GM19452 (cell line): Measurements from ENCODE around the gene CYSTM1.

Experiments
- ATAC-seq: cut with Tn5 transposase; IDR thresholded peaks from one replicate; pipeline ENCODE4 v1.9.1; 2021; ENCODE audit not compliant: unreplicated experiment

CYSTM1 gene, protein sequence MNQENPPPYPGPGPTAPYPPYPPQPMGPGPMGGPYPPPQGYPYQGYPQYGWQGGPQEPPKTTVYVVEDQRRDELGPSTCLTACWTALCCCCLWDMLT

DNA sequence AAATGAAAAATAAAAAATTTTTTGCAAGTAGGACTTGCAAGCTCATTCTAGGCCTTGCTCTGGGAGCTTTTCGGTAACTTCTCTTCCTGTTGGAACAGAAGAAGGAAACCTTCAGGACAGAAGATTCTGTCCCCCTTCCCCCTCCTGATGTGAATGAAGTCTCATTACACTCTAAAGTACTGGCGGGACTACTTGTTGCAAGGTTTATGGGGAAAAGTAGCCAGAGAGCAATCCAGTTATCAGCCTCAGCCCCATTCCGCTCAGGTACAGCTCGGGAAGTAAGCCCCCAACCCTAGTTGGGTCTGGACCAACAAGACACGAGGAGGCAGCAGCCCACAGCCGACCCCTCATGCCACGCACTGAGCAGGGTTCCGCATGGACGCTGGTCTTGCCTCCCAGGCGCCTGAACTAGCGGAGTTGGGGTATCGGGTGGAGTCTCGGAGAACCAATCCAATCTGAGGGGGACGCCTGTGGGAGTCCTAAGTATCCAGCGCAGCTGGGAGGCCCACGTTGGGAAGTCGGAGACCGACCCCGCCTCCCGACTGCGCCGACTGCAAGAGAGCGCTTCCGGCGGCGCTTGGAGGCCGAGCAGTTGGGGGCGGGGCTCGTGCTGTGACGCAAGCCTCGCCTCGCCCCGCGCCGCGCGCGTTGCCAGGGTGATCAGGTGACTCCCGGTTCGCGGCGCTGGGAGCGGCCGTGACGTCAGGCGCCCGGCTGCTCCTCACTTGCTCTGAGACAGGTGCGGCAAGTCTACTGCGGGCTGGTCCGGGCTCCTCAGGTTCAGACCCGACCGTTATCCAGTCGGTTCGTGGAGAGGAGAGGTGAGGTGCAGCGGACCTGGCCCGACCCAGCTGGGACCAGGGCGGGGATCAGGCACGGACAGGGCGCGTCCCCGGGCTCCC is at the start of gene CYSTM1:
TSS of gene CYSTM1 (plus strand) at position 724 of the 902 bp plus-strand sequence. CDS start 19,278 bp downstream, outside the sequence.
- peak; percentile 94 for ATAC-seq

DNA sequence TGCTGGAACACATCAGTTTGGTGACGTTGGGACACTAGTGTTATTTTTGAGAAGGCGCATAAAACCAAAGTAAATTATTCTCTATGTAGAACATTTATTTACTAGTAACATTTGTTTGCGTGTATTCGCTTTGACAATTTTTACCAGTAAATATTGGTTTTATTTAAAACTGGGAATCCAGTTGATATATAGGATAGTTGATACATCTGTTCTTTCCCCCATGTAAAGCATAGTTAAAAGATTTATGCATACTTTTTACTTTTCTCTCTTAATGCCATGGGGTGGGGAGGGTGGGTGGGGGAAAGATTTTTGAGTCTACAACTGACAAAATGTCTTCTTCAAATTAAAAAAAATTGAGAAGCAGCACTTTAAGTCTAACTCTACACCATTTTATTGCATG is 49.4 kb upstream of the CYSTM1 start, which contains the start of gene IGIP:
TSS of gene IGIP (plus strand) at position 301 of the 400 bp plus-strand sequence. CDS start 2,540 bp downstream, outside the sequence.
- ATAC-seq: no peak

DNA sequence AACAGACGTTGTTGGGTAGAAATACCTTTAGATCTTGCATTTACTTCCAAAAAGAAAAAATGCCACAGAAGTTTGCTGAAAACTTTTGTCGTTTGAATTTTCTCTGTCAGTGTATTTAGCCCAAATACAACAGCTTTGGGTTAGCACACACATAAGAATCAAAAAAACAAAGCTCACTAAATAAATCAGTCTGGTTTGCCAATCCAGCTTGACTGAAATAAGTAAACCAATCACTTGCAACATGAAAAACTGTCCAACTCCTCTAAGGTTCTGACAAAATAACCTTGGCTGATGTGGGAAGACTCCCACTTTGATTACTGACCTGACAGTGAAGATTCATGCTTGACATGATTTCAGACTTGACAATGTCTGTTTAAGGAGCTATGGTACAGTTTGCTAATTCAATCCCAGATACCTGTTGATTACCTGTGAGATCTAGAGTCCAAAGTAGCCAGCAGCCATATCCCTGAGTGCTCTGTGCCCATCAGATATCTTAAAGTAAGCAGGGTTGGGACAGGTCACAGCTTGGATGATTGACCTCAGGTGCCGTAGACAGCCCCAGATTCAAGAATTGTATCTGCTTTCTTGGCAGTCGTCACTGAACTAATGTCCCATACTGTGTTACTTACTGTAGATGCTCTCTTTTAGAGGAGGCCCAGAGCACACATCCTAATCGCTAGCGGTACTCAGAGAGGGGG is 48.5 kb upstream of the CYSTM1 start:
- no peak for ATAC-seq

DNA sequence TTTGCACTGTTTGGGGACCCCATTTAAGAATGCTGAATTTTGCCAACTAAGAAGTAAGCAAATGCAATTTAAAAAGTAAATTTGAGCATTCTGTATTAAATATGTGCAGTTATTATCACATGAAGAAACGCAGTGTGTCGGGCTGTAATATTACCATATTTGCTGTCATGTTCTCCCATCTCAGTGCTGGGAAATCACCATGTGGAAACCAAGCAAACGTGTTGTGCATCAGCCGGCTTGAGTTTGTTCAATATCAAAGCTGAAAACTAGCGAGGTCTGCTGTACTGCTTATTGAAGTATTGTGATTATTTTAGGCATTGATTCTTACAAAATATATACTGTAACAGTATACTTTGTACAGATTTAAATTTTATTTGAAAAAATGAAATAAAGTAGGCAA is 46.6 kb upstream of the CYSTM1 start:
- ATAC-seq: no peak

DNA sequence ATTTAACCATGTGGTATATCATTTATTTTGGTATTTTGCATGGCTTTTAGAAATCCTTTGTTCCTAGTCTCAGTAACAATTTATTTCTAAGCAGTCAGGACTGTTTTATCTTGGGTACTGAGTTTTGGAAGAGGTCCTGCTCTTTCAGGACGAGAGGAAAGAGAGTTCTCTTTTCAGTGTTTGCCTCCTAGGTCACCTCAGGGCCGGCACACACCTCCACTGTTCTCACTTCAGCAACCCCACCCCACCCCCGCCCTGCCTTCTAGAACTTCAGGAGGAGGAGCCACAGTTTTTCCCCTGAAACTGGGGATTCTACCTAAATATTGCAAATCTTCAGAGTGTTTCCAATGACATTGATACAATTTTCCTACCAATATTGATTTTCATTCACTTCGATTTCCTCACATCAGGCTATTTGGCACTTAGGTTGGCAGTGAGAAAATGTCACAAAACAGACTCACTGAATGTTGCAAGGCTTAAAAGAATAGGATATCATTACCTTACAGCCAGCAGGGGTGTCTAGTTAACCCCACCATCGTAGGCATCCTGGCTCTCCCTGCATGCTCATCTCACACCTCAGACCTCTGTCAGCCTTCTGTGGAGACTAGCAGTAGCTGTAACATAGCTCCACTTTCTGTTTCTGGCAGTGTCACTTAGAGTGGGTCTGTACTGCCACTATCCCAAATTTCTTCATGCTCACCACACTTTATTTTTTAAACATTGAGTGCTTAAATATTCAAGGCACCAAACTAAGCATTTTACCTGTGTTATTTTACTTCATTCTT is 43.8 kb upstream of the CYSTM1 start:
- ATAC-seq: no peak

DNA sequence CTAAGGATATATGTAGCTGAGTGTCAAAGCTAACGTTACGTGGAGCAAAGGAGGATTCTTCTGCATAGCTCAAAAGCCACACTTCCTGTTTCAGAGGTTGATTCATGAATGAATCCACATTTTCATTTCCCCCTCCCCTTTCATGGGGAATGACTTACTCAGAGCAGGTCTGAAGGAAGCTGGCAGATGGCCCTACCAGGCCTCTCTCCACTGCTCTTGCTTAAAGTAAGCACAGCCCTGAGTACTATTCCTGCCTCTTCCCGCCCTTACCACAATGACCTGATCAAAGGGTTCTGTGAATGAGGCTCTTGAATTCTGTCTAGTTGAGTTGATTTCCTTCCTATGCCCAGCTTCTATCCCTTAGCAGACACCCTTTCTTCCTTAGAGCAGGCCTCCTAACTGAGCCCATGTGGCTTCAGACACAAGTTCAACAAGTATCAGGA is 43.0 kb upstream of the CYSTM1 start:
- no peak for ATAC-seq

DNA sequence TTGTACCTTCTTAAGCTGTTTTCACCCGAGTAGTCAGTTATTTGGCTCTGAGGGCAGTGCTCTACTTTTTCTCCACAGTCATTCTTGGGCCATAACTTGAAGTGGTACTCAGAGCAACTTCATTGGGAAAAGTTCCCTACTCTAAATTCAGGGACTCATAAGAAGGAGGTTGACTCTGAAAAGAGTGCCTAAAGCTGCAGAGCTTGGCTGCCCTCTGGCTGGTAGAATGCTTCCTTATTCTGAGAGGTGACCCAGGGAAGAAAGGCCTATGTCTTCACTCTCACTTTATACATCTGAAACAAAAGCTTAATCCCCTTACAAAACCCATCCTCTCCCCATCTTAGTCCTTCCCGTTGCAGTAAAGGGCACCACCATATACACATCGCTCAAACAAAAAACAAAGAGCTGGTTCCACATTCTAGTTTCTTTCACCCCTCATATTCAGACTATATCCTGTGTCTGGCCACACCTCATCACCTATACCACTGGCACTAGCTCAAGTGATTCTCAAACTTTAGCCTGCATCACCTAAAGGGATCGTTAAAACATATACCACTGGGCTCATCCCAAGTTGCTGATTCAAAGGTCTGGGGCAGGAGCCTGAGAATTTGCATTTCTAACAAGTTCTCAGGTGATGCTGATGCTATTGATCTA is 41.3 kb upstream of the CYSTM1 start:
- no peak for ATAC-seq

DNA sequence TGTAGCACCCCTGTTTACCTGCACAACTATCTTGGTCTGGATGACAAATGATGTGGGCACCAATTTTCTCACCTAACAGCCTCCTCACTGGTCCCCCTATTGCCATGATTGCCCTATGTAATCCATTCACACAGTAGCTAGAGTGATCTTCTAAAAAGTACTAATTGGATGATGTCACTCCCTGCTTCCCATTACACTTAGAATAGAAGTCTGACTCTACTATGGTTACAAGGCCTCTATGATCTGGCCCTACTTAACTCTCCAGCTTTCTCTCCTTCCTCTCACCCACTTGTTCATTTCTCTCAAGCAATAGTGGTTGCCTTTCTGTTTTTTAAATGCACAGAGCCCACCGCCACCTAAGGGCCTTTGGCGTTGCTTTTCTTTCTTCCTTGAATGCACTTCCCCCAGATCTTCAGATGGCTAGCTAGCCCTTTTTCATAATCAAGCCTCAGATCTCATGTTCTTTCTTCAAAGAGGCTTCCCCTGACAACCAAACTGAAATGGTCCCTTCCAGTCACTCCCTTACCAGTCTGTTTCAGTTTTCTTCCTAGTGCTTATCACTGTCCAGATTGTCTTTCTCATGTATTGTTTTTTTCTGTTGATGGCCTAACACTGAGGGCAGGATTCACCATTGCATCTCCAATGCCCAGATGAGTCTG is 40.6 kb upstream of the CYSTM1 start:
- ATAC-seq: no peak

DNA sequence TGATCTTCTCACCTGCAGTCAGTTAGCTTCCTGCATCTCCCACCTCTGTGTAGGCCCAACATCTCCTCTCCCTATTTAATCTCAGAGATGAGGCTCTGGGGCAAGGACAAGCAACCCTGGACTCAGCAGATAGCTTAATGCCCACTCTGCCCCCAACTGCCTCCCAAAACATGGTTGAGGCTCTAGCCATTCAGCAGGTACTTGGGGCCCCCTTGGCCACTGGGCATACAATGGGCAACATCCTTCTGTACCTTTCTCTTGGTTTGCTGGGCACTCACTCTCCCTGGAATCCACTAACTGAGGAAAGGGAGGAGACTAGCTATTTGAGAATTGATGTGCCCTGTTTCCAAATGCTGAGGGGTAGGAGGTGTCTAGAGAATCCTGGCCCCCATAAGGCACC is 39.9 kb upstream of the CYSTM1 start:
- ATAC-seq: no peak

DNA sequence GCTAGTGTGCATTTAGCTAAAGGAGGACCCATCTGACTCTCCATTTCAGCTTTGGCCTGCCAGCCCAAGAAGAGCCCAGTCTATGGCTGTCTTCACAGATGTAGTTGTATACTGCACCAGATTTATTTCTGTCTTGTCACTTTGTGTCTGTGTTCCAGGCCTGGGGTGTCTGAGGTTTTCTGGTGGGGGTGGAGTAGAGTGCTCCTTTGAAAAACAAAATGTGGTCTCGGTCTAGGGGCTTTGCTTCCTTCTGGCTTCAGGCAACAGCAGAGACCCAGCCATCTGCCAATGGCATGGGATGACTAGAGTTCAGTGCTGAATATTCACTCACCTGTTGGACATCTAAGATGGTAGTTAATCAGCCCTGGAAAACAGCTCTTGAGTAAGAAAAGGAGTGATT is 38.4 kb upstream of the CYSTM1 start:
- no peak for ATAC-seq

DNA sequence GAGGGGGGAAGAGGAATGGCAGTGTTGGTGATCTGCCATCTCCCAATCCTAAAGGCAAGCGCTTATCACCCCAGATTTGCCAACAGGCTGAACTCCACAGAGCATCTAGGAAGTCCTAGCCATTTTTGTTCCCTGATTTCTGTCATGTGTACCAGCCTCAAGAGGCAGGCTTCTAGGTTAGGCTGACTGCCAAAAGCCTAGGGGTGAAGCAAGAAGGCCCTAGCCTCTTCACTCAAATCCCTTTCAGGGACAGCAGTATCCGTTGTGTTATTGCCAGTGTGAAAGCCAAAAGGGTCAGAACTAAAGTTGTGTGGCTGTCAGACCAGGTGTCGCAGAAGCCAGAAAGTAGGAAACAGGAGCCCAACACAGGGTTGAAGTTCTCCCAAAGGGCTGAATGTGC is 34.6 kb upstream of the CYSTM1 start:
- no peak for ATAC-seq

DNA sequence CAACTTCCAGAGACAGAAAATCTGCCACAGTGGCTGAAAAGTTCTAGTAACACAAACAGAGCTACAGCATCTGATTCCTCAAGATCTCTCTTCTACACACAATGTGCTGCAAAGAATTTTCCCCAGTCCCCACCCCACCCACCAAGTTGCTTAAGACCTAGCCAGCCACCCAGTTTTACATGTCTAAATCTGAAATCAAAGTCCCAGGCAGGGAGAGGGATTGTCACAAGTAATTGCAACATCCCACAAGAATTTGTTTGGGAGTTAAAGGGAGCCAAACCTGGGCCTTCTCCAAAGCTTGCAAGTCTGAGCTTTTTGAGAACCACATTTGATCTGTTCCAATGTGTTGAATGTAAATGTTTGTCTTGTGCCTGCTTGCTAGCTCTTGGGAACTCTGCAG is 33.7 kb upstream of the CYSTM1 start:
- ATAC-seq: no peak

DNA sequence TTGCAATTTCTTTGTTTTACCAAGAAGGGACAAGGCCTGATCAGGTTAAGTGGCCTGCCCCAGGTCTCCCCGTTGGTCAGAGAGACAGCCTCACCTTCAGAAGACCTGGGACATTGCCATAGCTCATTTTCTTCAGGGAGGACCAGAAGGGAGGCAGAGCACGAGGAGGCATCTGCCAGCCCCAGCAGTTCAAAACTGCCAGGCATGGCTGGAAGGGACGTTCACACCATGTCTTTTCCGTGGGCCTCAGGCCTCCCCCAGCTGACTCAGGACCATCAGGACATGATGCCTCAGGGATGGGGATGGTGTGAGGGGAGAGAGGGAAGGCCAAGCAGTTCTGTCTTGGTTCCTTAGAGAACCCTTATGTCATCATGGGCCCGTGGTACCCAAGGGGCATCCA is 32.7 kb upstream of the CYSTM1 start:
- no peak for ATAC-seq

DNA sequence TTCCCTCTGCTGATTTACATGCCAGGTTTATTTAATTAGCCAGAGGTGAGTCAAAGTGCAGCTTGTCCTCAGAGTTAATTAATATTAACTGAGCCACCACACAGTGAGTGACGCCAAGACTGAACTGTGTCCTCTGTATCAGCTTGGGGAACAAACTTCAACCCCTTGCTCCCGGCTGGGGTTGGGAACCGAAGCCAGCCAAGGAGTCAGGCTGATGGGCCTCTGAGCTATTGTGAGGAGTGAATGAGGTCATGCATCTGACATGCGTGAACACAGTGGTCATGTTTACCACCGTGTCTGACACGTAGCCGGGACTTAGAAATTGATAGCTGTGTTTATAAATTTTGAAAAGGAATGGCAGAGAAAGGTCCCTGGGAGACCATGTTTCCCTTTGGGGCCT is 32.1 kb upstream of the CYSTM1 start:
- no peak for ATAC-seq

DNA sequence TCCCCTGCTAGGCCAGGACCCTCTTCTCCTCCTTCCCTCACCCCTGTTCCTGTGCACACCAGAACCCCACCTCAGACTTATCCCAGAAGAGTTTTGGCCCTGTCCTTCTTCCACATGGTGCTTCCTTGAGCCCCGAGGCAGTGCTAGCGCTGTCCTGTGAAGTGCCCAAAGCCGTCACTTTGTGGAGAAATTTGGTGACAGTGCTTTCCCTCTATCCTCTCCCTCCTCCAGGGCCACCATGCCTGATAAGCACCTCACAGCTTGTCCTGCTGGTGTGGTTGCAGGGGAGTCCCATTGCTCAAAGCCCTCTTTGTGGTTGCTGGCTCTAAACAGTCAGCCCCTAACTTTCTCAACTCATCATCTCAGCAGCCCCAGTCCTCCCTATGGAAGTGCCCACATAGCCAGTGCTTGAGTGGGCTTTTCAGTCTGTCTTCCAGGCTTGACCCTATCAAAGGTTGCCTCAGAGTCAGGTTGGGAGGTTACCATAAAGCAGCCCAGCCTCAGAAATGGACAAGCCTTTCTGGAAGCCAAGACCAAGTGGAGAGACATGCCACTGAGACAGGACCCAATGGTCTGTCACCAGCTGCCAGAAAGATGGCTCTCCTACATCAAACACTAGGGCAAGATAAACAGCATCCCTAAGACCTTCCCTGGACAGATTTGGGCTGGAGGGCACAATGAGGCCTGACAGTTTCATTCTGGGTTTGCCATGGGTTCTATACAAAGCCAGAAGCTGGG is 31.3 kb upstream of the CYSTM1 start:
- ATAC-seq: no peak

DNA sequence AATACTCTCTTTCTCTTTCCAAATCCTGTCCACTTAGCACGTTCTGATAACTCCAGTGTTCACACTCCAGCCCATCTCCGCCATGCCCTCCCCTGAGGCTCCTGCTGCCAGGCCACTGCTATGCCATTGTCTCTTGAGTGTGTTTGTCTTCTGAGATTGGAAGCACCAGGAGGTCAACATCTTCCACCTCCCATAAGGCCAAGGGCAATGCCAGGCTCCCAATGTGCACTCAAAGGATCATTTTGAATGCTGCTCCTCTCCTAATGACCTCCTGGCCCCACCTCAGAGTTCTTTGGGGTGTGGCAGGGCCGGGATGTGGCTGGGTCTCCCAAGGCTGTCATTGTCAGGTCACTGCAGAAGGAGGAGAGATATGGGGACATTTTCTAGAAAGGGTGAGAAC is 29.7 kb upstream of the CYSTM1 start:
- ATAC-seq: no peak

DNA sequence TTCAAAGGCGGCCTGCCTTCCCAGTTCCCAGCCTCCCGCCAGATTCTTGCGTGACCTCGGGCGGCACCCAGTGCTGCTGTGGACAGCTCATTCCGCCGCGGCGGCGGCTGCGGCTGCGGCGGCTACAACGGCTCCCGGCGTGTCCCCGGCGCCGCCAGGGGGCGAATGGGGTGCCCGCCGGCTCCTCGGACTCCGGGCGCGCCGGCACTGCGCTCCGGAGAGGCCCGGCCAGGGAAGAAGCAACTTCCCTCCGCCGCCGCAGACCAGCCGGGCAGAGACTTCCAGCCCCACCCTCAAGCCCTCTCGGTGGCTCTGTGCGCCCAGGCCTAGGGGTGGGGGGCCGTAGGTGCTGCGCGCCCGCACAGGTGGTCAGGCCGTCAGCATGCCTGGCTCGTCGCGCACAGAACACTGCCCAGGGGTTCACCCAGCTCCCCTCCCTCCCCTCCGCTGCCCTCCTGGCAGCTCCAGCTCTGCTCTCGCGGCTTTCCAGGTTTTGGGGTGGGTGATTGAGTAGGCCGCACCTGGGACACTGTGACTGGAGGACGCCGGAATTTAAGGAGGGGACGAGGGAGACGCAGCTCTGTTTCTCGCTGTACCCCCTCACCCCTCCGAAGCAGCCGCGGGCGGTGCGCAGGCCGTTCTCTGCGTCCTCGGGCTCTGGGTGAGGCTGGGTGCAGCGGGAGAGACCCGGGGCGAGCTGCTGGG is 29.0 kb upstream of the CYSTM1 start:
- peak; percentile 70 for ATAC-seq

DNA sequence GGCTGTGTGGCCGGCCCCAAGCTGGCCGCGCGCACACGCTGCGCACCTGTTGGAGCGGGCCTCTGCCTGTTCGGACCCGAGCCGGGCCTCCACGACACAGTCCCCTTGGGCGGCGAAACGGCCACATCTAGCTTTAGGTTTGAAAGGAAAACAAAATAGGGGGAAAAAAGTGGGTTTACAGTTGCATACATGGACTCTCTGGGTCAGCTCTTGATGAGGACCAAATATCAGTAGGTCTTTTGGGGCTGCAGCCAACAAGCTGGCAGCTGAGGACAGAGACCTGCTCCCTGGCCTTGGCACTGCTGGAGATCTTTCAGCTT is 28.5 kb upstream of the CYSTM1 start:
- no peak for ATAC-seq

DNA sequence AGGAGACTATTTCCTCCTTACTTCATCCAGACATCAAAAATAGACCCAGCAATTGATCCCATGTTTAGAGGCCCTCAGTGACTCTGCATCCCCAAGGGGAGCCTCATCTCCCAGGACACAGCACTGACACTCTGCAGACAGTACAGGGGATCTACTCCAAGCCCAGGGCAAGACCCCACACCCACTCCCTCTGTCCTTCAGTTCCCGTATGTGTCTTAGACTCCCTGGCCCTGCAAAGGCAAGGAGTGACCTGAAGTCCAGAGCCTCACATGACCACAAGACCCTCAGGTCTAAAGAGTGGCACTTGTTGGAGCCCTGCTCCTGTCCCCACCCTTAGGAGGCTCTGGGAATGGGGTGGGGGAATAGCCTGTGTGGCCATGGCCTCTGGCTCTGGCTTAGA is 27.5 kb upstream of the CYSTM1 start:
- ATAC-seq: no peak
